Bronchial epithelial cell (primary cell): ENCODE results near the gene NLGN1. TPM values are rescaled to one million over a fixed set of nuclear protein-coding genes. Genes with fewer than 3 reads are reported as not detected.

Experiments used
- DNase-seq: peaks from one replicate; pipeline ENCODE4 v3.0.0-alpha.2; 2010; ENCODE audit warnings: low read depth
- FAIRE-seq: peaks from 2 replicates; lab custom pipeline; 2011; peaks lifted over from hg19 to GRCh38; lab: Jason Lieb, UNC
- H3K27me3 ChIP-seq: 2 replicates; pipeline ENCODE4 v1.5.1; 2011; ENCODE audit warnings: low read length; ENCODE audit not compliant: control insufficient read depth, insufficient read depth
- H3K36me3 ChIP-seq: 2 replicates; pipeline ENCODE4 v1.5.1; 2011; ENCODE audit warnings: low read length; ENCODE audit not compliant: control insufficient read depth, insufficient read depth
- H3K4me3 ChIP-seq: 2 replicates; pipeline ENCODE4 v1.5.1; 2011; ENCODE audit warnings: mild to moderate bottlenecking, low read depth, low read length, control low read depth
- total RNA-seq: library from RNA; depleted of rRNA; stranded (reverse); fragments of >200 nt; gene quantifications from 2 replicates; pipeline ENCODE4 v1.2.1, GENCODE V29; 2014
- TF ChIP-seq, protein P1 (sequence below): IDR thresholded peaks from 2 replicates; pipeline ENCODE4 v1.5.1; 2011; ENCODE audit warnings: mild to moderate bottlenecking, moderate library complexity, low read length, control low read depth, inconsistent platforms; ENCODE audit not compliant: insufficient read depth, severe bottlenecking

NLGN1 gene
- total RNA-seq, 1 donor from 2014 or later = under 0.01 TPM

GRCh38 chr3:173630849-173631248 lies 233.3 kb downstream of the NLGN1 start:
- TF ChIP-seq, protein P1, sequence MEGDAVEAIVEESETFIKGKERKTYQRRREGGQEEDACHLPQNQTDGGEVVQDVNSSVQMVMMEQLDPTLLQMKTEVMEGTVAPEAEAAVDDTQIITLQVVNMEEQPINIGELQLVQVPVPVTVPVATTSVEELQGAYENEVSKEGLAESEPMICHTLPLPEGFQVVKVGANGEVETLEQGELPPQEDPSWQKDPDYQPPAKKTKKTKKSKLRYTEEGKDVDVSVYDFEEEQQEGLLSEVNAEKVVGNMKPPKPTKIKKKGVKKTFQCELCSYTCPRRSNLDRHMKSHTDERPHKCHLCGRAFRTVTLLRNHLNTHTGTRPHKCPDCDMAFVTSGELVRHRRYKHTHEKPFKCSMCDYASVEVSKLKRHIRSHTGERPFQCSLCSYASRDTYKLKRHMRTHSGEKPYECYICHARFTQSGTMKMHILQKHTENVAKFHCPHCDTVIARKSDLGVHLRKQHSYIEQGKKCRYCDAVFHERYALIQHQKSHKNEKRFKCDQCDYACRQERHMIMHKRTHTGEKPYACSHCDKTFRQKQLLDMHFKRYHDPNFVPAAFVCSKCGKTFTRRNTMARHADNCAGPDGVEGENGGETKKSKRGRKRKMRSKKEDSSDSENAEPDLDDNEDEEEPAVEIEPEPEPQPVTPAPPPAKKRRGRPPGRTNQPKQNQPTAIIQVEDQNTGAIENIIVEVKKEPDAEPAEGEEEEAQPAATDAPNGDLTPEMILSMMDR = no peak
- Histone ChIP-seq H3K36me3 (no peaks in the 10 kb centered on the region), H3K4me3 (no peak overlapping the region), H3K27me3 (no peaks in the 10 kb centered on the region)
- FAIRE-seq (no peak), DNase-seq (no peak)

GRCh38 chr3:173632945-173633344 lies 235.4 kb downstream of the NLGN1 start:
- FAIRE-seq = no peak
- TF ChIP-seq, protein P1 = no peak
- Histone ChIP-seq H3K27me3 (no peaks in the 10 kb centered on the region), H3K4me3 (no peak overlapping the region), H3K36me3 (no peaks in the 10 kb centered on the region)
- no peak for DNase-seq

DNA sequence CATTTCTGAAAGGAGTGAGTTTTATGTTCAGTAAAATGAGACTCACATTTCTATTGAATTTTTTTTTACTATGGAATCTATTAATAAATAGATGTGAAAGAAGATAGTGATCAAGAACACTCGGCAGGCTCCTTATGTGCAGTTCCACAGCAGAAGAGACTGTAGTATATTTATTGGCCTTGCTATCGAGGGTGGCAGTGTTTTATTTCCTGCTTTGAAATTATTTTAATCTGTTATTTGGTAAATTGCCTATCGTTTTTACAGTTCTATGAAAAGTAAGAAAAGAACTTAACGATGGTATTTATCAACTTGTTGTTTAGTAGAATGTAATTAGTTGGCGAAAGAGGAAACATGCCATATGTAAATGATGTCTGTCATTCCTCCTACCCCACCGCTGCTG lies 238.3 kb downstream of the NLGN1 start:
- TF ChIP-seq, protein P1 = no peak
- DNase-seq = no peak
- no peaks in the 10 kb centered on the region for H3K36me3 ChIP-seq
- H3K27me3 ChIP-seq = no peaks in the 10 kb centered on the region
- no peak overlapping the region for H3K4me3 ChIP-seq
- FAIRE-seq = no peak

- no peak for FAIRE-seq
- no peaks in the 10 kb centered on the region for H3K36me3 ChIP-seq
Observed at GRCh38 chr3:173639098-173639497, 241.6 kb downstream of the NLGN1 start.

GRCh38 chr3:173641696-173642095 lies 244.2 kb downstream of the NLGN1 start:
- Histone ChIP-seq H3K27me3 (no peaks in the 10 kb centered on the region), H3K4me3 (no peak overlapping the region), H3K36me3 (no peaks in the 10 kb centered on the region)
- DNase-seq (no peak), FAIRE-seq (no peak)
- TF ChIP-seq, protein P1 = no peak

More at GRCh38 chr3:173639098-173639497, 241.6 kb downstream of the NLGN1 start:
- Histone ChIP-seq H3K27me3 (no peaks in the 10 kb centered on the region), H3K4me3 (no peak overlapping the region)
- TF ChIP-seq, protein P1 = no peak
- no peak for DNase-seq
